HG02798 (cell line): ENCODE data around the gene BCAN.

Experiments
- ATAC-seq: cut with Tn5 transposase; IDR thresholded peaks from one replicate; pipeline ENCODE4 v1.9.1; 2021; ENCODE audit warnings: mild to moderate bottlenecking; ENCODE audit not compliant: unreplicated experiment, poor library complexity

The BCAN gene

GRCh38 chr1:156643049-156643777 is 1.3 kb downstream of the BCAN start:
- ATAC-seq: no peak

DNA sequence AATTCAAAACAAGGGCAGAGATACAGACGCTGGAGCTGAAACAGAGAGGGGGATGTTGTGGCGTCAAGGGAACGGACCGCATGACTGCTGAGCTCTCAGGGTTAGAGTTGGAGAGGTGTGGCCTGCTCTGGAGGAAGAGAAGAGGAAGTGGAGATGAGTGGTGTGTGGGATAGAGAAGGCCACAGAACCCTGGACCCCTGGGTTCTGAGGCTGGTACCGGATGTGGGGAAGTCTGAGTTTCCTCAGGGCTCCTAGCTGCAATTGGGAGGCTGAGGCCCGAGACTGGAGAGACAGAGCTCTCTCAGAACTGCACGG is 1.8 kb downstream of the BCAN start:
- no peak for ATAC-seq

DNA sequence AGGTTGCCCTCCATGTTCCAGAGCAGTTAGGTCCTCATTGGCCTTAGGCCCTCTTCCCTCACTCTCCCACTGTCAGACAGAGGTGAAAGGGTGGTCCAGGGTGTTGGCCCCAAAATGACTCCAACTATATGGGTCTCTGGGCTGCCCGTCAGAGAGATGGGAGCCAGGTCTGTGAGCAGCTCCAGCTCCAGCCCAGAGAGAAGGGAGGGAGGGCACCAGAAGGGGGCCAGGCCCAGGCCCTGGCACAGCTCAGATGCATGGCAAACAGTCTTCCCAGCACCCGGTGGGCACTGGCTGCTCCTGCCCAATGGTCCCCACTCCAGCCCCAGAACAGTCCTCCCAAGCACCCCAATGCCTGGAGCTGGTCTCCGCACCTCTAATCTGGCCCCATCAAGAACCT is 2.2 kb downstream of the BCAN start:
- ATAC-seq: no peak

DNA sequence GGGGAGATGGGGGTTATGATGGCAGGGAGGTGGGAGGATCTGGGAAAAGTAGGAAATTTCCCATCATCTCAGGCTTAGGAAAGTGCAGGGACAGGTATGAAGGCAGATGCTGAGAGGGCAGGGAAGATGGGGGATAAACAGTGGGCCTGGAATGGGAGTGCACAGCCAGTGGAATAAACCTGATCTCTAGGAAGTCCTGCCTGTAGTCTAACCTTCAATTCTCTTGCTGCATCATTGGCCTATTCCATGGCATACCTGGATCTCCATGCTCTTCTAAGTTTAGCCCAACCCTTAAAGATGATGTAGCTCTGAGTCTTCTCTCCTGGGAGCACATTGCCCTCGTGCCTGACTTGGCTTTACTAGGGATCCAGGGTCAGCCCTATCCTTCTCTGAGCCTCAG is 2.7 kb downstream of the BCAN start:
- no peak for ATAC-seq

GRCh38 chr1:156645056-156645455 is 3.1 kb downstream of the BCAN start:
- ATAC-seq: no peak

GRCh38 chr1:156645666-156646065 is 3.7 kb downstream of the BCAN start:
- no peak for ATAC-seq

GRCh38 chr1:156646738-156647211 is 4.9 kb downstream of the BCAN start:
- no peak for ATAC-seq

- ATAC-seq: no peak
These were observed 5.4 kb downstream of the BCAN start for GRCh38 chr1:156647351-156647750.

- no peak for ATAC-seq
These were observed 6.6 kb downstream of the BCAN start for GRCh38 chr1:156648496-156648895.

GRCh38 chr1:156648951-156649350 is 7.0 kb downstream of the BCAN start:
- ATAC-seq: no peak

- no peak for ATAC-seq
These were observed 10.4 kb downstream of the BCAN start for GRCh38 chr1:156652131-156652991.

DNA sequence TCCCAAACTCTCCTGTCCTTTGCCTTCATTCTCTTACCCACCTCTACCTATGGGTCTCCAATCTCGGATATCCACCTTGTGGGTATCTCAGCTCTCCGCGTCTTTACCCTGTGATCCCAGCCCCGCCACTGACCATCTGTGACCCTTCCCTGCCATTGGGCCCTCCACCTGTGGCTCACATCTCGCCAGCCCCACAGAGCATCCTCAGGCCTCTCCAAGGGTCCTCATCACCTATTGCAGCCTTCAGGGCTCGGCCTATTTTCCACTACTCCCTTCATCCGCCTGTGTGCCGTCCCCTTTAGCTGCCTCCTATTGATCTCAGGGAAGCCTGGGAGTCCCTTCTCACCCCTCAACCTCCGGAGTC is 11.1 kb downstream of the BCAN start:
- no peak for ATAC-seq

DNA sequence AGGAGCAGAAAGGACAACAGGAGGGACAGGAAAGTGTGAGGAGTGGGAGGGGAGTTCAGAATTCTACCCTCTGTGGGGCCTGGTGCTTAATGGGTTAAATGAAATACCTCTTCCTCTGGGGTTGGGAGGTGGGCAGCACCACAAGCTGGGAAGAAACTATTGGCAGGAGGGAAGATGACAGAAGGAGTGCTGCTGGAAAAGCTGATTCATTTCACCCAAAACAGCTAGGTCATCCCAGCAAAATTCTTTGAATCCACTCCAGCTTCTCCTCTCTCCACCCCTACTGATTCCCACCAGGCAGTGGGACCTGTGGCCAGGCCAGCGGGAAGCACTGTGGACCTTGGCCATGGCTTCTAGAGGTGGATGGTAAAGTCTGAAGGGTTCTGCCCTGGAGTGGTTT is 12.8 kb downstream of the BCAN start:
- no peak for ATAC-seq

- no peak for ATAC-seq
These were observed 13.4 kb downstream of the BCAN start for GRCh38 chr1:156655151-156655903.

DNA sequence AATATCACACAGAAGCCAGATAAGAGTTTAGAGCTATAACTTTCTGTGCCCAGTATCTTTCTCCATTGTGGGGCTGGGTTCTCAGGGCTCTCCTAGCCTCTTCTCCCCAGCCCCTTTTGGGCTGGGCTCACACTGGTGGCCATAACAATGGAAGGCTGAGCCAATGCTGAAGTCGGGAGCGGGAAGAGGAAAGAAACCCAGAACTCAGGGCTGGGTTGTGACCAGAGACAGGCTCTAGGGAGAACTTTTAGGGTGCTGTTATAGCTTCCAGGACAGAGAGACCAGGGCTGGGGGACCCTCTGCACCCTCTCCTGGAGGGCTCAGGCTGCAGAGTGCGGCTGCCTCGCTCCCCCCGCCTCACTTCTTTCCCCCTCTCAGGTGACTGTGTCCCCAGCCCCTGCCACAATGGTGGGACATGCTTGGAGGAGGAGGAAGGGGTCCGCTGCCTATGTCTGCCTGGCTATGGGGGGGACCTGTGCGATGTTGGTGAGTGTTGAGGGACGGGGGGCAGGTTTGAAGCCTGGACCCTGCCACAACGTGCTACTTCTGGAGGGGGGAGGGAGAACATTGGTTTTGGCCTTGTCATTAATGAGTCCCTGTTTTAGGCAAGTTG is 14.1 kb downstream of the BCAN start:
- no peak for ATAC-seq

GRCh38 chr1:156656806-156657740 is 15.2 kb downstream of the BCAN start:
- ATAC-seq: peak; percentile 27

DNA sequence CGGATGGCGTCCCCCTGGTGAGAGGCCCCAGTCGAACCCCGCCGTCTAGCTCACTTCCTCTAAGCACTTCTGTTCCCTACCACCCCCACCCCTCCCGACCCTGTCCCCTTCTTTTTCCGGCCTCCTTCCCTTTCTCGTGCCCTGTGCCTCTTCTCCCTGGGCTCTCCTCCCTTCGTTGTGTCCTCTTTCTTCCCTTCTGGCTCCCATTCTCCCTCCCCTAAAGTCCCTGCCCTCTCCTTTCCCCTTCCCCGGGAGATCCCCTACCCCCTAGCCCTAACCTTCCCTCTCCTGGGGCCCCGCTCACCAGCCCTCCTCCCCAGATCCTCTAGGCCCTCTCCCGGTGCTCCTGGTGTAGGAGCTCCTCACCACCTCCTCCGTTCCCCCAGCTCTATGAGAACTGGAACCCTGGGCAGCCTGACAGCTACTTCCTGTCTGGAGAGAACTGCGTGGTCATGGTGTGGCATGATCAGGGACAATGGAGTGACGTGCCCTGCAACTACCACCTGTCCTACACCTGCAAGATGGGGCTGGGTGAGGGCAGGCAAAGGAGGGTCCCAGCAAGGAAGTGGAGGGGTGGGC is 15.9 kb downstream of the BCAN start:
- no peak for ATAC-seq

GRCh38 chr1:156658496-156658895 is 16.6 kb downstream of the BCAN start:
- no peak for ATAC-seq

GRCh38 chr1:156658945-156659574 is 17.1 kb downstream of the BCAN start:
- no peak for ATAC-seq
